IMR-90 (cell line): ENCODE measurements around the gene PLEKHB2. TPM values are rescaled to one million over a fixed set of nuclear protein-coding genes. Genes with fewer than 3 reads are reported as not detected.

Experiments
- ATAC-seq: fragments of 200-7000 bp; cut with Tn5 transposase; 2 replicates; pipeline ENCODE4 v1.9.1; 2020; ENCODE audit warnings: low read depth, mild to moderate bottlenecking, moderate library complexity
- BruUV-seq: library from RNA; stranded (reverse); fragments of 400-500 nt; replicated peaks from 2 replicates; lab custom pipeline; 2021; lab: Mats Ljungman, UMichigan
- CTCF ChIA-PET: fragments of 300-600 bp; formaldehyde crosslinking; extraction: SDS; loops from one replicate; lab custom pipeline; 2021; ENCODE audit warnings: antibody characterized with exemption; lab: Yijun Ruan, JAX
- POLR2A ChIA-PET: fragments of 300-600 bp; sonication (Branson Sonifier 250); formaldehyde crosslinking; loops from one replicate; lab custom pipeline; 2022; ENCODE audit warnings: antibody characterized with exemption; ENCODE audit not compliant: unreplicated experiment; lab: Charles Lee
- DNase-seq: peaks from one replicate; pipeline ENCODE4 v3.0.0; 2013
- H2AFZ ChIP-seq: replicated peaks from 2 replicates; pipeline ENCODE3; 2013; ENCODE audit warnings: low read length, mild to moderate bottlenecking; ENCODE audit not compliant: poor library complexity
- H2AK5ac ChIP-seq: 2 replicates; pipeline ENCODE4 v1.6.1; 2013; ENCODE audit warnings: low read depth, low read length, inconsistent platforms
- H2AK9ac ChIP-seq: replicated peaks from 2 replicates; pipeline ENCODE3; 2013; ENCODE audit warnings: mild to moderate bottlenecking, low read depth, low read length, moderate library complexity; ENCODE audit not compliant: poor library complexity
- H2BK120ac ChIP-seq: 2 replicates; pipeline ENCODE4 v1.6.1; 2013; ENCODE audit warnings: low read depth, low read length, inconsistent platforms
- H2BK15ac ChIP-seq: 3 replicates; pipeline ENCODE4 v1.6.1; 2013; ENCODE audit warnings: low read depth, low read length, inconsistent platforms
- H2BK20ac ChIP-seq: 2 replicates; pipeline ENCODE4 v1.6.1; 2013; ENCODE audit warnings: low read depth, mild to moderate bottlenecking, inconsistent platforms, low read length, moderate library complexity
- H2BK5ac ChIP-seq: 2 replicates; pipeline ENCODE4 v1.6.1; 2013; ENCODE audit warnings: mild to moderate bottlenecking, low read depth, low read length, inconsistent platforms; ENCODE audit not compliant: poor library complexity, severe bottlenecking
- H3K14ac ChIP-seq: replicated peaks from 2 replicates; pipeline ENCODE4 v1.6.1; 2013; ENCODE audit warnings: low read depth, low read length, inconsistent platforms
- H3K18ac ChIP-seq: 2 replicates; pipeline ENCODE4 v1.6.1; 2013; ENCODE audit warnings: low read depth, low read length, control low read depth
- H3K23ac ChIP-seq: 2 replicates; pipeline ENCODE4 v1.6.1; 2013; ENCODE audit warnings: low read depth, low read length, inconsistent platforms
- H3K27ac ChIP-seq: 2 replicates; pipeline ENCODE4 v1.5.1; 2013; ENCODE audit warnings: mild to moderate bottlenecking, control low read depth, low read length; ENCODE audit not compliant: insufficient read depth
- H3K27me3 ChIP-seq: 2 replicates; pipeline ENCODE4 v1.6.1; 2013; ENCODE audit warnings: low read length; ENCODE audit not compliant: control insufficient read depth, insufficient read depth
- H3K36me3 ChIP-seq: 2 replicates; pipeline ENCODE4 v1.6.1; 2013; ENCODE audit warnings: low read length, mixed read lengths; ENCODE audit not compliant: control insufficient read depth, insufficient read depth
- H3K4ac ChIP-seq: 2 replicates; pipeline ENCODE4 v1.6.1; 2013; ENCODE audit warnings: low read depth, low read length, inconsistent platforms
- H3K4me1 ChIP-seq: 2 replicates; pipeline ENCODE4 v1.6.1; 2013; ENCODE audit warnings: low read length, mixed read lengths; ENCODE audit not compliant: control insufficient read depth, insufficient read depth
- H3K4me2 ChIP-seq: 2 replicates; pipeline ENCODE4 v1.6.1; 2013; ENCODE audit warnings: low read depth, mild to moderate bottlenecking, control low read depth, low read length, moderate library complexity
- H3K4me3 ChIP-seq: 2 replicates; pipeline ENCODE4 v1.5.1; 2013; ENCODE audit warnings: low read depth, mild to moderate bottlenecking, control low read depth, low read length, moderate library complexity; ENCODE audit not compliant: insufficient read depth
- H3K56ac ChIP-seq: 2 replicates; pipeline ENCODE4 v1.6.1; 2013; ENCODE audit warnings: low read length, inconsistent platforms; ENCODE audit not compliant: insufficient read depth; ENCODE audit errors: extremely low read depth
- H3K79me1 ChIP-seq, 2 experiments: 2 replicates each; pipeline ENCODE4 v1.6.1; 2013; ENCODE audit warnings: low read length in 2 of 2, inconsistent platforms in 1 of 2, low read depth in 1 of 2
- H3K9ac ChIP-seq: 2 replicates; pipeline ENCODE4 v1.6.1; 2013; ENCODE audit warnings: low read depth, low read length, control low read depth
- H3K9me1 ChIP-seq: 2 replicates; pipeline ENCODE4 v1.6.1; 2013; ENCODE audit warnings: low read length, inconsistent platforms; ENCODE audit not compliant: insufficient read depth
- H3K9me3 ChIP-seq: 2 replicates; pipeline ENCODE4 v1.6.1; 2013; ENCODE audit warnings: low read length; ENCODE audit not compliant: control insufficient read depth, insufficient read depth
- H4K20me1 ChIP-seq: 2 replicates; pipeline ENCODE4 v1.6.1; 2013; ENCODE audit warnings: low read length, inconsistent platforms; ENCODE audit not compliant: insufficient read depth
- H4K5ac ChIP-seq: 2 replicates; pipeline ENCODE4 v1.6.1; 2013; ENCODE audit warnings: mild to moderate bottlenecking, low read depth, low read length, control low read depth
- H4K8ac ChIP-seq, 2 experiments: 2 replicates each; pipeline ENCODE4 v1.6.1; 2013; ENCODE audit warnings: low read depth in 2 of 2, low read length in 2 of 2, control low read depth in 1 of 2, inconsistent platforms in 1 of 2
- H4K91ac ChIP-seq: 2 replicates; pipeline ENCODE4 v1.6.1; 2013; ENCODE audit warnings: low read depth, low read length, inconsistent platforms; ENCODE audit not compliant: insufficient read depth
- BHLHE40 ChIP-seq: fragments of 150-350 bp; IDR thresholded peaks from 2 replicates; pipeline ENCODE4 v1.6.1; 2016; ENCODE audit warnings: mild to moderate bottlenecking, low read depth, low read length
- CEBPB ChIP-seq: IDR thresholded peaks from 2 replicates; pipeline ENCODE4 v1.6.1; 2012; ENCODE audit warnings: low read depth, low read length, improper control_type of control experiment
- CHD1 ChIP-seq: IDR thresholded peaks from 2 replicates; pipeline ENCODE4 v1.6.1; 2012; ENCODE audit warnings: low read depth, low read length, improper control_type of control experiment
- FOS ChIP-seq: fragments of 150-350 bp; IDR thresholded peaks from 2 replicates; pipeline ENCODE4 v1.6.1; 2016; ENCODE audit warnings: low read depth, low read length
- MAFK ChIP-seq: IDR thresholded peaks from 2 replicates; pipeline ENCODE4 v1.6.1; 2012; ENCODE audit warnings: low read depth, low read length, improper control_type of control experiment
- MAZ ChIP-seq: IDR thresholded peaks from 2 replicates; pipeline ENCODE4 v1.6.1; 2012; ENCODE audit warnings: low read depth, mild to moderate bottlenecking, low read length, improper control_type of control experiment, moderate library complexity, borderline replicate concordance
- MXI1 ChIP-seq: IDR thresholded peaks from 2 replicates; pipeline ENCODE4 v1.6.1; 2012; ENCODE audit warnings: low read depth, mild to moderate bottlenecking, low read length, moderate library complexity, borderline replicate concordance
- NFE2L2 ChIP-seq: fragments of 150-350 bp; IDR thresholded peaks from 2 replicates; pipeline ENCODE4 v1.6.1; 2016; ENCODE audit warnings: low read depth, mild to moderate bottlenecking, low read length
- POLR2A ChIP-seq: IDR thresholded peaks from 2 replicates; pipeline ENCODE4 v1.6.1; 2012; ENCODE audit warnings: mild to moderate bottlenecking, low read depth, low read length
- RAD21 ChIP-seq: IDR thresholded peaks from 2 replicates; pipeline ENCODE4 v1.6.1; 2012; ENCODE audit warnings: low read length, improper control_type of control experiment
- RCOR1 ChIP-seq: IDR thresholded peaks from 2 replicates; pipeline ENCODE4 v1.6.1; 2012; ENCODE audit warnings: mild to moderate bottlenecking, low read length, improper control_type of control experiment; ENCODE audit not compliant: insufficient replicate concordance
- RFX5 ChIP-seq: IDR thresholded peaks from 2 replicates; pipeline ENCODE4 v1.8.0; 2012; ENCODE audit warnings: low read depth, mild to moderate bottlenecking, low read length, moderate library complexity
- SMC3 ChIP-seq: fragments of 150-350 bp; IDR thresholded peaks from 2 replicates; pipeline ENCODE4 v1.6.1; 2016; ENCODE audit warnings: low read depth, mild to moderate bottlenecking, antibody characterized with exemption, low read length, moderate library complexity
- WGBS, 2 experiments: methylation state at CpG; one replicate each; pipeline versions ENCODE4 v1.1.5 to v1.1.7; 2013; ENCODE audit warnings: missing lambda C conversion rate in 2 of 2; ENCODE audit not compliant: insufficient read length in 1 of 2; ENCODE audit errors: extremely low coverage in 2 of 2; 5-methylcytosine and 5-hydroxymethylcytosine counted together
- dilution Hi-C: fragments of 300-500 bp; cut with HindIII; formaldehyde crosslinking; loops from one replicate; pipeline ENCODE4 v1.14.3; 2018; ENCODE audit warnings: low sequenced_read_pairs; ENCODE audit not compliant: unreplicated experiment
- in situ Hi-C: fragments of 300-500 bp; cut with MboI; formaldehyde crosslinking; loops from 3 replicates; pipeline ENCODE4 v1.14.3; 2019; ENCODE audit warnings: low sequenced_read_pairs, inconsistent platforms, mixed read lengths
- intact Hi-C: fragments of 100-400 bp; cut with micrococcal nuclease; formaldehyde crosslinking; loops from 2 replicates; pipeline ENCODE4 v1.10.0; 2022
- polyA plus RNA-seq, 3 experiments: library from polyadenylated mRNA; depleted of rRNA; stranded (reverse); fragments of >200 nt; gene quantifications; 2 replicates each; pipeline ENCODE4 v1.2.3, GENCODE V29; 2012; ENCODE audit warnings: low replicate concordance in 1 of 3
- total RNA-seq: library from RNA; depleted of rRNA; stranded (reverse); fragments of >200 nt; gene quantifications from 2 replicates; pipeline ENCODE4 v1.2.3, GENCODE V29; 2012
- TF ChIP-seq, protein P1 (sequence below): fragments of 150-350 bp; IDR thresholded peaks from 2 replicates; pipeline ENCODE4 v1.6.1; 2017; ENCODE audit warnings: mild to moderate bottlenecking, antibody characterized with exemption, low read length, low read depth
- TF ChIP-seq, protein P2 (sequence below): fragments of 150-350 bp; IDR thresholded peaks from 2 replicates; pipeline ENCODE4 v1.6.1; 2016; ENCODE audit warnings: low read depth, mild to moderate bottlenecking, low read length, moderate library complexity, borderline replicate concordance
- TF ChIP-seq, protein P3 (sequence below): conservative IDR thresholded peaks from 2 replicates; pipeline ENCODE4 v1.5.1; 2012; ENCODE audit warnings: mild to moderate bottlenecking, low read depth, low read length, improper control_type of control experiment

The PLEKHB2 gene
- total and polyA plus RNA-seq, 2 of the 4 experiments (the other 2 are of a cell fraction), result 62.9 to 82.1 TPM

DNA sequence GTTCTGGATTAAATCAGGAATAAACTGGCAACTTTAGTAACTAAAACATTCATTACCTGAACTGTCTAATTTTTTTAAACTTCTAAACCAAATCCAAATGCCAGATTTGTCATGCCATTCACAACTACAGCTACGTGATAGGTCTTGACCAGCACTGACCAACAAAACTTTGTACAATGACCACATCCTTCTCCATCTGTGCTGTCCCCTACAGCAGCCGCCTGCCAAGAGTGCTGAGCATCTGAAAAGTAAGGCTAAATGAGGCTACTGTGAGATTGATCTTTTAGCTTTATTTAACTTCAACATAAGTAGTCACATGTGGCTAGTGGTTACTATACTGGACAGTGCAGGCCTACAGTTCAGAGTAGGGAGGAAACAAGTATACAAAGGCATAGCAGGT lies 19.5 kb upstream of the PLEKHB2 start:
- H3K4ac ChIP-seq, result no peak overlapping the region
- no peaks in the 10 kb centered on the region for H3K27me3 ChIP-seq
- H2BK5ac ChIP-seq, result no peak overlapping the region
- H3K4me3 ChIP-seq, result no peak overlapping the region
- H4K20me1 ChIP-seq, result peaks cover 68% of the 10 kb centered on the region
- no peak overlapping the region for H3K27ac ChIP-seq
- H3K18ac ChIP-seq, result no peak overlapping the region
- no peak overlapping the region for H2AK9ac ChIP-seq
- H3K4me1 ChIP-seq, result peaks cover 2% of the 10 kb centered on the region; the same call in 1 of the 2 replicates
- CTCF ChIA-PET, result no interaction called here
- peaks cover 34% of the 10 kb centered on the region for H3K36me3 ChIP-seq
- ATAC-seq (no peak; the same call in 1 of the 2 replicates), DNase-seq (peak; percentile 16)
- WGBS, 2 experiments, result 100% methylated on average over 1 of the region's 2 CpGs; no CpG with 5 or more reads in 1 of the 2 experiments
- dilution Hi-C loops, result no loop called here
- peaks cover 14 to 48% of the 10 kb centered on the region in 2 experiments for H3K79me1 ChIP-seq
- POLR2A ChIA-PET, result interaction anchor here (0.6 kb wide), 1 partner anchor 44 kb away, joined by 3 read pairs; no protein-coding TSS in a partner anchor
- no peak for TF ChIP-seq MAFK
- TF ChIP-seq BHLHE40, result no peak
- TF ChIP-seq, protein P1, sequence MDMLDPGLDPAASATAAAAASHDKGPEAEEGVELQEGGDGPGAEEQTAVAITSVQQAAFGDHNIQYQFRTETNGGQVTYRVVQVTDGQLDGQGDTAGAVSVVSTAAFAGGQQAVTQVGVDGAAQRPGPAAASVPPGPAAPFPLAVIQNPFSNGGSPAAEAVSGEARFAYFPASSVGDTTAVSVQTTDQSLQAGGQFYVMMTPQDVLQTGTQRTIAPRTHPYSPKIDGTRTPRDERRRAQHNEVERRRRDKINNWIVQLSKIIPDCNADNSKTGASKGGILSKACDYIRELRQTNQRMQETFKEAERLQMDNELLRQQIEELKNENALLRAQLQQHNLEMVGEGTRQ, result no peak
- TF ChIP-seq CHD1, result no peak
- no peak for TF ChIP-seq POLR2A
- no peak for TF ChIP-seq CEBPB
- TF ChIP-seq NFE2L2, result no peak
- no peak for TF ChIP-seq SMC3
- TF ChIP-seq MXI1, result no peak
- no peak for TF ChIP-seq MAZ
- TF ChIP-seq, protein P2, sequence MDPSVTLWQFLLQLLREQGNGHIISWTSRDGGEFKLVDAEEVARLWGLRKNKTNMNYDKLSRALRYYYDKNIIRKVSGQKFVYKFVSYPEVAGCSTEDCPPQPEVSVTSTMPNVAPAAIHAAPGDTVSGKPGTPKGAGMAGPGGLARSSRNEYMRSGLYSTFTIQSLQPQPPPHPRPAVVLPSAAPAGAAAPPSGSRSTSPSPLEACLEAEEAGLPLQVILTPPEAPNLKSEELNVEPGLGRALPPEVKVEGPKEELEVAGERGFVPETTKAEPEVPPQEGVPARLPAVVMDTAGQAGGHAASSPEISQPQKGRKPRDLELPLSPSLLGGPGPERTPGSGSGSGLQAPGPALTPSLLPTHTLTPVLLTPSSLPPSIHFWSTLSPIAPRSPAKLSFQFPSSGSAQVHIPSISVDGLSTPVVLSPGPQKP, result no peak
- no peak for TF ChIP-seq RCOR1
- no peak for TF ChIP-seq FOS
- TF ChIP-seq RFX5, result no peak
- TF ChIP-seq RAD21, result no peak
- TF ChIP-seq, protein P3, sequence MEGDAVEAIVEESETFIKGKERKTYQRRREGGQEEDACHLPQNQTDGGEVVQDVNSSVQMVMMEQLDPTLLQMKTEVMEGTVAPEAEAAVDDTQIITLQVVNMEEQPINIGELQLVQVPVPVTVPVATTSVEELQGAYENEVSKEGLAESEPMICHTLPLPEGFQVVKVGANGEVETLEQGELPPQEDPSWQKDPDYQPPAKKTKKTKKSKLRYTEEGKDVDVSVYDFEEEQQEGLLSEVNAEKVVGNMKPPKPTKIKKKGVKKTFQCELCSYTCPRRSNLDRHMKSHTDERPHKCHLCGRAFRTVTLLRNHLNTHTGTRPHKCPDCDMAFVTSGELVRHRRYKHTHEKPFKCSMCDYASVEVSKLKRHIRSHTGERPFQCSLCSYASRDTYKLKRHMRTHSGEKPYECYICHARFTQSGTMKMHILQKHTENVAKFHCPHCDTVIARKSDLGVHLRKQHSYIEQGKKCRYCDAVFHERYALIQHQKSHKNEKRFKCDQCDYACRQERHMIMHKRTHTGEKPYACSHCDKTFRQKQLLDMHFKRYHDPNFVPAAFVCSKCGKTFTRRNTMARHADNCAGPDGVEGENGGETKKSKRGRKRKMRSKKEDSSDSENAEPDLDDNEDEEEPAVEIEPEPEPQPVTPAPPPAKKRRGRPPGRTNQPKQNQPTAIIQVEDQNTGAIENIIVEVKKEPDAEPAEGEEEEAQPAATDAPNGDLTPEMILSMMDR, result no peak
- no peak overlapping the region for H3K14ac ChIP-seq
- no peak overlapping the region for H2AFZ ChIP-seq
- in situ Hi-C loops, result no loop called here
- no peak overlapping the region for H3K56ac ChIP-seq
- H3K9ac ChIP-seq, result no peak overlapping the region
- no peak overlapping the region for H3K23ac ChIP-seq
- intact Hi-C loops, result no loop called here
- H4K8ac ChIP-seq, result no peak overlapping the region
- peaks cover 6% of the 10 kb centered on the region; the same call in 1 of the 2 replicates for H3K9me1 ChIP-seq
- H4K5ac ChIP-seq, result no peak overlapping the region
- H2BK120ac ChIP-seq, result no peak overlapping the region
- no peak overlapping the region for H2BK20ac ChIP-seq
- no peak overlapping the region for H2BK15ac ChIP-seq
- no peak overlapping the region for H4K91ac ChIP-seq
- H2AK5ac ChIP-seq, result no peak overlapping the region
- no peak overlapping the region; the same call in 1 of the 2 replicates for H3K4me2 ChIP-seq
- no peaks in the 10 kb centered on the region for H3K9me3 ChIP-seq
- BruUV-seq, result no TSS peak
